Endothelial cell of umbilical vein (primary cell): ENCODE data around the gene USP7. TPM values are rescaled to one million over a fixed set of nuclear protein-coding genes. Genes with fewer than 3 reads are reported as not detected.

Experiments used
- BruUV-seq: library from RNA; stranded (reverse); fragments of 400-500 nt; replicated peaks from 2 replicates; lab custom pipeline; 2021; lab: Mats Ljungman, UMichigan
- CTCF ChIA-PET: fragments of 300-600, 350-600 bp; sonication (Branson Sonifier 250); formaldehyde crosslinking; loops from one replicate; lab custom pipeline; 2021; ENCODE audit warnings: antibody characterized with exemption, inconsistent platforms; lab: Charles Lee
- POLR2A ChIA-PET: fragments of 300-600, 350-600 bp; sonication (Branson Sonifier 250); formaldehyde crosslinking; loops from one replicate; lab custom pipeline; 2021; ENCODE audit warnings: antibody characterized with exemption, inconsistent platforms; lab: Charles Lee
- DNase-seq: peaks from one replicate; pipeline ENCODE4 v3.0.0-alpha.2; 2011; ENCODE audit warnings: low read depth, low spot score
- FAIRE-seq: peaks from 2 replicates; lab custom pipeline; 2011; peaks lifted over from hg19 to GRCh38; lab: Jason Lieb, UNC
- H2AFZ ChIP-seq: 2 replicates; pipeline ENCODE4 v1.6.0; 2012; ENCODE audit warnings: low read depth, low read length, control low read depth, inconsistent platforms
- H3K27ac ChIP-seq: 2 replicates; pipeline ENCODE4 v1.5.1; 2011; ENCODE audit warnings: low read depth, mild to moderate bottlenecking, control low read depth, low read length, moderate library complexity; ENCODE audit not compliant: insufficient read depth
- H3K27me3 ChIP-seq, 2 experiments: 2 replicates each; pipeline versions ENCODE4 v1.6.0 to v1.6.1; 2011; ENCODE audit warnings: low read length in 2 of 2, mixed read lengths in 1 of 2; ENCODE audit not compliant: control insufficient read depth in 2 of 2, insufficient read depth in 2 of 2
- H3K36me3 ChIP-seq, 2 experiments: 2 replicates in 1 of 2; 3 replicates in 1 of 2; pipeline ENCODE4 v1.5.1; 2011; ENCODE audit warnings: low read length in 2 of 2, mild to moderate bottlenecking in 1 of 2, moderate library complexity in 1 of 2; ENCODE audit not compliant: control insufficient read depth in 2 of 2, insufficient read depth in 2 of 2; ENCODE audit errors: extremely low read depth in 1 of 2
- H3K4me1 ChIP-seq: 3 replicates; pipeline ENCODE4 v1.5.1; 2011; ENCODE audit warnings: mild to moderate bottlenecking, low read length; ENCODE audit not compliant: control insufficient read depth, insufficient read depth; ENCODE audit errors: extremely low read depth
- H3K4me2 ChIP-seq: 2 replicates; pipeline ENCODE4 v1.6.1; 2011; ENCODE audit warnings: low read length, control low read depth, mixed read lengths; ENCODE audit not compliant: insufficient read depth
- H3K4me3 ChIP-seq, 3 experiments: fragments of 200-600 bp in 1 of 3; sonication (generic), shearing (Covaris generic) in 1 of 3; replicated peaks in 1 of 3; 2 replicates each; pipeline ENCODE4 v1.5.1; 2011 to 2016; ENCODE audit warnings: control low read depth in 3 of 3, low read length in 3 of 3, mild to moderate bottlenecking in 2 of 3, inconsistent platforms in 1 of 3, low read depth in 1 of 3, moderate library complexity in 1 of 3; ENCODE audit not compliant: insufficient read depth in 1 of 3
- H3K79me2 ChIP-seq: 2 replicates; pipeline ENCODE4 v1.6.0; 2012; ENCODE audit warnings: low read length, inconsistent platforms; ENCODE audit not compliant: control insufficient read depth, insufficient read depth
- H3K9ac ChIP-seq: replicated peaks from 2 replicates; pipeline ENCODE3; 2011; ENCODE audit warnings: low read length, control low read depth; ENCODE audit not compliant: insufficient read depth; ENCODE audit errors: extremely low read depth
- H3K9me1 ChIP-seq: replicated peaks from 3 replicates; pipeline ENCODE4 v1.6.0; 2011; ENCODE audit warnings: mild to moderate bottlenecking, low read length; ENCODE audit not compliant: control insufficient read depth, insufficient read depth; ENCODE audit errors: extremely low read depth
- H3K9me3 ChIP-seq: replicated peaks from 2 replicates; pipeline ENCODE4 v1.5.1; 2012; ENCODE audit warnings: low read length, inconsistent platforms; ENCODE audit not compliant: control insufficient read depth, insufficient read depth
- H4K20me1 ChIP-seq: replicated peaks from 2 replicates; pipeline ENCODE3; 2011; ENCODE audit warnings: mild to moderate bottlenecking, low read length; ENCODE audit not compliant: control insufficient read depth, insufficient read depth; ENCODE audit errors: extremely low read depth
- EZH2 ChIP-seq: IDR thresholded peaks from 2 replicates; pipeline ENCODE4 v1.6.1; 2012; ENCODE audit warnings: borderline replicate concordance, low read depth, mild to moderate bottlenecking, moderate library complexity, low read length, inconsistent platforms; ENCODE audit not compliant: severe bottlenecking
- FOS ChIP-seq: IDR thresholded peaks from 2 replicates; pipeline ENCODE4 v1.6.1; 2011; ENCODE audit warnings: mild to moderate bottlenecking, low read length, moderate library complexity, borderline replicate concordance; ENCODE audit not compliant: insufficient read depth
- GATA2 ChIP-seq: IDR thresholded peaks from 2 replicates; pipeline ENCODE4 v1.7.0; 2011; ENCODE audit warnings: low read depth, mild to moderate bottlenecking, moderate library complexity, mixed read lengths, low read length; ENCODE audit not compliant: insufficient read length, insufficient read depth
- POLR2A ChIP-seq: IDR thresholded peaks from 2 replicates; pipeline ENCODE4 v1.6.1; 2012; ENCODE audit warnings: low read depth, mild to moderate bottlenecking, control low read depth, low read length
- POLR2AphosphoS5 ChIP-seq: IDR thresholded peaks from 2 replicates; pipeline ENCODE4 v1.6.1; 2012; ENCODE audit warnings: low read depth, mild to moderate bottlenecking, control low read depth, low read length, moderate library complexity; ENCODE audit not compliant: insufficient read depth
- dilution Hi-C: fragments of 300-500 bp; cut with MboI; formaldehyde crosslinking; loops from one replicate; pipeline ENCODE4 v1.15.0; 2019; ENCODE audit warnings: low sequenced_read_pairs; ENCODE audit not compliant: extremely low pct_ligation_motif_present
- intact Hi-C: fragments of 100-400 bp; cut with micrococcal nuclease; formaldehyde crosslinking; loops from one replicate; pipeline ENCODE4 v1.10.0; 2022
- polyA plus RNA-seq, 4 experiments: library from polyadenylated mRNA; depleted of rRNA in 3 of 4; stranded (reverse) in 3 of 4; unstranded in 1 of 4; fragments of >200 nt; gene quantifications; 2 replicates each; pipeline versions ENCODE4 v1.2.1 to v1.2.3, GENCODE V29; 2011 to 2012; ENCODE audit warnings: missing spikeins in 1 of 4
- total RNA-seq: library from RNA; stranded (reverse); gene quantifications from 2 replicates; pipeline ENCODE4 v1.2.3, GENCODE V29; 2021
- TF ChIP-seq, protein P1 (sequence below), 2 donors: IDR thresholded peaks; 1 replicate in 1 of 2; 2 replicates in 1 of 2; pipeline ENCODE4 v1.5.1; 2011; ENCODE audit warnings: low read length in 2 of 2, mild to moderate bottlenecking in 2 of 2, moderate library complexity in 2 of 2, control low read depth in 1 of 2, inconsistent platforms in 1 of 2, low read depth in 1 of 2; ENCODE audit not compliant: insufficient read depth in 1 of 2; ENCODE audit errors: extremely low read depth in 1 of 2

Gene USP7
- total and polyA plus RNA-seq, 2 donors (not counting 3 experiments of a cell fraction or from before 2014, with no cell fraction given) = 17.7 to 130 TPM

DNA sequence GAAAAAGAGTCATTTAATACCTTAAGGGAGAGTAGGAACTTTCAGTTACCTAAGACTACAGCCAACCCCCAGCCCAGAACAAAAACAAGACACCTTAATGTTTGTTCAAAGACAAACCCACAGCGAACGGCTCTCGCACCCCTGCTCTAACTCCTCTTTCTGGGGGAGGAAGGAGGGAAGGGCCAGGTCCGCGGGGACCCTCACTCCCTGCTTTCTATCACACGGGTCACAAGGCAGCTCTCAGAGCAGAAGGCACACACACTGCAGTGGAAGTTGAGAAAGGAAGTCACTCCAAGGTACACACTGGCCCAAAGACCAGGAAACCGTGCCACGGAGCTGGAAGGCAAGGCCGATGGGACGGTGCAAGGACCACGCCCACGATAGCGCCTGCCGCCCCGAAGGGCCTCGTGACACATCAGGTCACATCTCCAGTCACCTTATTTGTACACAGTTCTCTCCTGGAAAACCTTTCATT, 71.6 kb downstream of the USP7 start:
- dilution Hi-C loops (no loop called here), intact Hi-C loops (no loop called here)
- no TSS peak for BruUV-seq
- Histone ChIP-seq H3K4me3 (no peak overlapping the region), H3K4me1 (no peaks in the 10 kb centered on the region), H3K79me2 (no peaks in the 10 kb centered on the region), H3K9me3 (no peaks in the 10 kb centered on the region), H3K9me1 (no peaks in the 10 kb centered on the region), H3K9ac (no peak overlapping the region), H2AFZ (no peak overlapping the region), H3K27ac (no peak overlapping the region), H3K4me2 (no peak overlapping the region), H4K20me1 (no peaks in the 10 kb centered on the region), H3K27me3 (no peaks in the 10 kb centered on the region), H3K36me3 (peaks cover 21 to 38% of the 10 kb centered on the region in 2 experiments)
- FAIRE-seq (no peak), DNase-seq (no peak)
- TF ChIP-seq FOS (no peak), GATA2 (no peak), POLR2AphosphoS5 (no peak), POLR2A (no peak)
- ChIA-PET POLR2A (no interaction called here), CTCF (interaction anchor here (0.8 to 1.3 kb wide), 3 partner anchors 11 to 117 kb away, joined by 3 to 6 read pairs (median 3); no protein-coding TSS in a partner anchor)

DNA sequence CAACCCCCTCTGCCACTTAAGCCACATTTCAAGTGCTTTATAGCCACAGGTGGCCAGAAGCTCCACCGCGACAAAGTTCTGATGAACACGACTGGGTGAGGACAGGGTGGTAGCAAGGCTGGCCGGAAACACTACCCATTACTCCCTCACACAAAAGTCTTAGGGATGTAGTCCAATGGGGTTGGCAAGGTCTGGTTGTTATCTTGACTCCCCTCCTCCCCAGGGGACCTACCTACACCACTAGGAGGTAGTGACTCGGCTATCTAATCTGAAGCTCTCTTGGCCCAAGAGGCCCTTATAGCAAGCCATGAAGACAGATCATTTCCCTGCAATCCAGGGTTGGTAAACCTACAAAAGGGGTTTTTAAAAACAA, 73.2 kb downstream of the USP7 start:
- no peaks in the 10 kb centered on the region for H4K20me1 ChIP-seq
- FAIRE-seq = no peak
- H2AFZ ChIP-seq = no peak overlapping the region
- intact Hi-C loops = no loop called here
- no peak overlapping the region for H3K4me2 ChIP-seq
- no peaks in the 10 kb centered on the region for H3K9me3 ChIP-seq
- ChIA-PET CTCF (interaction anchor here (1.3 to 2.1 kb wide), 2 partner anchors 10 to 118 kb away, joined by 3 to 18 read pairs; no protein-coding TSS in a partner anchor), POLR2A (no interaction called here)
- no peaks in the 10 kb centered on the region for H3K9me1 ChIP-seq
- peaks cover 12% of the 10 kb centered on the region for H3K4me1 ChIP-seq
- no peak for DNase-seq
- H3K9ac ChIP-seq = no peak overlapping the region
- no peaks in the 10 kb centered on the region for H3K79me2 ChIP-seq
- dilution Hi-C loops = no loop called here
- no TSS peak for BruUV-seq
- H3K27ac ChIP-seq = no peak overlapping the region
- no peaks in the 10 kb centered on the region for H3K27me3 ChIP-seq
- no peak for TF ChIP-seq POLR2AphosphoS5
- TF ChIP-seq, protein P1, sequence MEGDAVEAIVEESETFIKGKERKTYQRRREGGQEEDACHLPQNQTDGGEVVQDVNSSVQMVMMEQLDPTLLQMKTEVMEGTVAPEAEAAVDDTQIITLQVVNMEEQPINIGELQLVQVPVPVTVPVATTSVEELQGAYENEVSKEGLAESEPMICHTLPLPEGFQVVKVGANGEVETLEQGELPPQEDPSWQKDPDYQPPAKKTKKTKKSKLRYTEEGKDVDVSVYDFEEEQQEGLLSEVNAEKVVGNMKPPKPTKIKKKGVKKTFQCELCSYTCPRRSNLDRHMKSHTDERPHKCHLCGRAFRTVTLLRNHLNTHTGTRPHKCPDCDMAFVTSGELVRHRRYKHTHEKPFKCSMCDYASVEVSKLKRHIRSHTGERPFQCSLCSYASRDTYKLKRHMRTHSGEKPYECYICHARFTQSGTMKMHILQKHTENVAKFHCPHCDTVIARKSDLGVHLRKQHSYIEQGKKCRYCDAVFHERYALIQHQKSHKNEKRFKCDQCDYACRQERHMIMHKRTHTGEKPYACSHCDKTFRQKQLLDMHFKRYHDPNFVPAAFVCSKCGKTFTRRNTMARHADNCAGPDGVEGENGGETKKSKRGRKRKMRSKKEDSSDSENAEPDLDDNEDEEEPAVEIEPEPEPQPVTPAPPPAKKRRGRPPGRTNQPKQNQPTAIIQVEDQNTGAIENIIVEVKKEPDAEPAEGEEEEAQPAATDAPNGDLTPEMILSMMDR (IDR thresholded peaks at IDR 0.05; ENCODE audit: extremely low read depth in 1 of 2, insufficient read depth in 1 of 2, low read depth in 1 of 2, low read length in 2 of 2) = no peak
- TF ChIP-seq FOS = no peak
- no peak for TF ChIP-seq EZH2
- peaks cover 11 to 33% of the 10 kb centered on the region in 2 experiments for H3K36me3 ChIP-seq
- no peak overlapping the region for H3K4me3 ChIP-seq
